ENCODE measurements around the gene MYRF. TPM values are rescaled to one million over a fixed set of nuclear protein-coding genes. Genes with fewer than 3 reads are reported as not detected.

Gene MYRF
- total RNA-seq: under 1 TPM in 3 of 4 donors, not detected in 1; 0.15 to 0.24 (median 0.24) TPM
- under 1 TPM; 0.01 to 0.08 (median 0.08) TPM for polyA plus RNA-seq
- long read RNA-seq, donor 1: 0 reads
- long read RNA-seq, donor 2: 0 reads

DNA sequence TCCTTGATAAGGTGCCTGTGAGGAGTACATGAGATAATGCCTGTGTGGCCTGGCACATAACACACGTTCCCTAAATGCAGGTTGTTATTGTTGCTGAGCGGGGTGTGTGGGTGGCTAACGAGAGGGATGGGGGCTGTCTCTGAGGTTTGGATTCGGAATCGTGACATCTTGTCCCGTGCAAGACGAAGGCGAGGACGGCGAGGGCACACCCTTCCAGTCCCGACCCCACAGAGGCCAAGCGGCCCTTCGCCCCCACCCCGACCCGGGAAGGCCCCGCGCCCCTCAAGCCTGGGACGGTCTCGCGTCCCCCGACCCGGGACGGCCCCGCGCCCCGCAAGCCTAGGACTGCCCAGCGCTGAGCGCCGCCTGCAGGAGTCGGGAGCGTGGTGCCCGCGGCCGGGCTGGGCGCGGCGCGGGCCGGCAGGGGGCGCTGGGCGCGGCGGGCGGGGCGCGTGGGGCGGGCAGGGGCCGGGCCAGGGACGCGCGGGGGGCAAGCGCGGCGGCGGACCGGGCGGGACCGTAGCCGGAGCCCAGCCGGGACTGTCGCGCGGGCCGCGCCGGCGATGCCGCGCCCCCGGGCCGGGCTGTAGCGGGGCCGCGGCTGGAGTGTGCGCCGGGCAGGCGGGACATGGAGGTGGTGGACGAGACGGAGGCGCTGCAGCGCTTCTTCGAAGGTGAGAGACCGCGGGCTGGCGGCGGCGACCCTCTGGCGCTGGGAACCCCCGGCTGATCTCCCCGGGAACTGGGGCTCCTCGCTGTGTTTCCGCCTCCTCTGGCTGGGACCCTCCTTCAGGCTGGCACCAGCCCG lies at the start of gene MYRF:
Gene MYRF, plus strand, starts transcription at position 520 of the 808 bp plus-strand sequence. Its CDS starts 109 bp downstream, at position 629.
- peak; percentile 67 to 71 for DNase-seq
- TF ChIP-seq CTCF (IDR thresholded peaks at IDR 0.05): peak; percentile 34
- no peak within 1 kb of the TSS for H3K27ac ChIP-seq
- 2 to 4% (median 4%) methylated on average over 40 to 93 of the region's 93 CpGs for WGBS, 3 donors
- peaks cover 6% of the 10 kb centered on the region for H3K4me1 ChIP-seq
- peaks cover 0 to 9% (median 3%) of the 10 kb centered on the region in 3 donors for H3K27me3 ChIP-seq (ENCODE audit: insufficient read depth in 3 of 3, low read length in 2 of 3)
- intact Hi-C loops (cut with DNase I): no loop called here
- no peaks in the 10 kb centered on the region for H3K36me3 ChIP-seq (ENCODE audit: insufficient read depth in 1 of 2, low read depth in 1 of 2)
- H3K4me3 ChIP-seq: peak within 1 kb of the TSS; percentile 55
- H3K9me3 ChIP-seq: no peaks in the 10 kb centered on the region
- ATAC-seq: peak; percentile 56 to 76 (median 62)

- no peak overlapping the region for H3K4me3 ChIP-seq
- WGBS, 3 donors: 68 to 83% (median 70%) methylated on average over 11 of the region's 11 CpGs
- intact Hi-C loops (cut with DNase I): no loop called here
- DNase-seq: no peak
- H3K36me3 ChIP-seq (ENCODE audit: insufficient read depth in 1 of 2, low read depth in 1 of 2): no peaks in the 10 kb centered on the region
- H3K27me3 ChIP-seq (ENCODE audit: insufficient read depth in 3 of 3, low read length in 2 of 3): no peaks in the 10 kb centered on the region
- H3K9me3 ChIP-seq: no peaks in the 10 kb centered on the region
- H3K4me1 ChIP-seq: peaks cover 38% of the 10 kb centered on the region
- no peak for TF ChIP-seq CTCF (IDR thresholded peaks at IDR 0.05)
- no peak for ATAC-seq
- H3K27ac ChIP-seq: no peak overlapping the region
These were observed 49.6 kb upstream of the MYRF start for GRCh38 chr11:61702701-61703312.

GRCh38 chr11:61704838-61705237 lies 47.6 kb upstream of the MYRF start:
- Histone ChIP-seq H3K9me3 (no peaks in the 10 kb centered on the region), H3K4me3 (no peak overlapping the region), H3K27me3 (ENCODE audit: insufficient read depth in 3 of 3, low read length in 2 of 3) (no peaks in the 10 kb centered on the region), H3K27ac (no peak overlapping the region), H3K4me1 (peaks cover 26% of the 10 kb centered on the region), H3K36me3 (ENCODE audit: insufficient read depth in 1 of 2, low read depth in 1 of 2) (no peaks in the 10 kb centered on the region)
- intact Hi-C loops (cut with DNase I): no loop called here
- TF ChIP-seq CTCF (IDR thresholded peaks at IDR 0.05): no peak
- ATAC-seq (no peak), DNase-seq (no peak)
- WGBS, 3 donors: 89 to 95% (median 93%) methylated on average over 14 to 15 of the region's 15 CpGs

- Histone ChIP-seq H3K4me1 (peaks cover 16% of the 10 kb centered on the region), H3K4me3 (no peak overlapping the region), H3K9me3 (no peaks in the 10 kb centered on the region), H3K27ac (peak overlapping the region; percentile 55), H3K36me3 (ENCODE audit: insufficient read depth in 1 of 2, low read depth in 1 of 2) (no peaks in the 10 kb centered on the region), H3K27me3 (ENCODE audit: insufficient read depth in 3 of 3, low read length in 2 of 3) (no peaks in the 10 kb centered on the region)
- DNase-seq (no peak), ATAC-seq (peak; percentile 33 to 71 (median 47))
- 65 to 84% (median 68%) methylated on average over 27 of the region's 27 CpGs for WGBS, 3 donors
- no peak for TF ChIP-seq CTCF (IDR thresholded peaks at IDR 0.05)
- intact Hi-C loops (cut with DNase I): no loop called here
These were observed 45.7 kb upstream of the MYRF start for GRCh38 chr11:61706452-61707400.

Measured in psoas muscle (tissue), 8 donors.